ENCODE measurements around the gene NHSL2.
A peak's percentile ranks its signal among the peaks of the same experiment; 100 is the strongest.

Gene NHSL2

GRCh38 chrX:72081605-72082320 is 171.1 kb downstream of the NHSL2 start:
- no peak for DNase-seq

- DNase-seq, result no peak
These were observed 172.6 kb downstream of the NHSL2 start for GRCh38 chrX:72083291-72083690.

- no peak for DNase-seq
These were observed 173.5 kb downstream of the NHSL2 start for GRCh38 chrX:72084114-72084513.

- no peak for DNase-seq
These were observed 176.3 kb downstream of the NHSL2 start for GRCh38 chrX:72086995-72087394.

GRCh38 chrX:72088761-72089160 is 178.1 kb downstream of the NHSL2 start:
- no peak for DNase-seq

- no peak for DNase-seq
These were observed 178.6 kb downstream of the NHSL2 start for GRCh38 chrX:72089254-72089653.

- no peak for DNase-seq
These were observed 184.2 kb downstream of the NHSL2 start for GRCh38 chrX:72094894-72095293.

GRCh38 chrX:72095370-72095769 is 184.7 kb downstream of the NHSL2 start:
- no peak for DNase-seq

- no peak for DNase-seq
These were observed 186.5 kb downstream of the NHSL2 start for GRCh38 chrX:72097098-72097497.

- no peak for DNase-seq
These were observed 189.6 kb downstream of the NHSL2 start for GRCh38 chrX:72100051-72100755.

- DNase-seq, result peak; percentile 38
These were observed 190.2 kb downstream of the NHSL2 start for GRCh38 chrX:72100824-72101351.

GRCh38 chrX:72101597-72102037 is 191.0 kb downstream of the NHSL2 start:
- DNase-seq, result no peak

GRCh38 chrX:72102126-72102525 is 191.5 kb downstream of the NHSL2 start:
- no peak for DNase-seq

GRCh38 chrX:72102760-72103159 is 192.1 kb downstream of the NHSL2 start:
- DNase-seq, result no peak

- no peak for DNase-seq
These were observed 194.8 kb downstream of the NHSL2 start for GRCh38 chrX:72105436-72105835.

GRCh38 chrX:72107320-72107719 is 196.7 kb downstream of the NHSL2 start:
- DNase-seq, result no peak

GRCh38 chrX:72107841-72108595 is 197.4 kb downstream of the NHSL2 start:
- no peak for DNase-seq

- no peak for DNase-seq
These were observed 198.0 kb downstream of the NHSL2 start for GRCh38 chrX:72108666-72109065.

- no peak for DNase-seq
These were observed 199.6 kb downstream of the NHSL2 start for GRCh38 chrX:72110051-72110875.

GRCh38 chrX:72110876-72111708 is 200.4 kb downstream of the NHSL2 start:
- DNase-seq, result no peak

GRCh38 chrX:72113461-72113860 is 202.8 kb downstream of the NHSL2 start:
- DNase-seq, result no peak

- DNase-seq, result no peak
These were observed 203.7 kb downstream of the NHSL2 start for GRCh38 chrX:72114306-72114705.
